ENCODE data around the gene CD200.
"Not testable (repeated sequence)": the region's sequence is repeated elsewhere in the genome, so short reads cannot be mapped to it uniquely, and the experiment has no call there.

CD200 gene

DNA sequence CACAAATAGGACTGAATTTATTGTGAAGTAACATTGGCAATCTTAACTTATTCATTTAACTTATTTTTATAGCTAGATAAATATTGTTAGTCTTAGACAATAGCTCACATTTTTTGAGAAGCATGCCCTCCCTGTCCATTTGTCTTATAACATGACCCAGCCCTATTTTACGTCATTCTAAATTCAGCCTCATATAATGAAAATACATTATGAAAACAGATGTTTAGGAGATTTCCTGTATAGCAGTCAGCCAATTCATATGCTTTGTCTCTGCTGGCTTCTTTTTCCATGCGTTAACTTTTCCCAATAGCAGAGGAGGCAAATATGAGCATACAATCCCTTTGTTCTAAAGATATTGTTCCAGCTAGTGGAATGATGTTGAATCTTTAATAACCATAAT is 29.3 kb downstream of the CD200 start:
- no peak for DNase-seq

GRCh38 chr3:112364291-112364690 is 31.3 kb downstream of the CD200 start:
- no peak for DNase-seq

GRCh38 chr3:112365035-112365434 is 32.1 kb downstream of the CD200 start:
- no peak for DNase-seq

- DNase-seq: no peak
Observed at GRCh38 chr3:112365636-112366035, 32.7 kb downstream of the CD200 start.

DNA sequence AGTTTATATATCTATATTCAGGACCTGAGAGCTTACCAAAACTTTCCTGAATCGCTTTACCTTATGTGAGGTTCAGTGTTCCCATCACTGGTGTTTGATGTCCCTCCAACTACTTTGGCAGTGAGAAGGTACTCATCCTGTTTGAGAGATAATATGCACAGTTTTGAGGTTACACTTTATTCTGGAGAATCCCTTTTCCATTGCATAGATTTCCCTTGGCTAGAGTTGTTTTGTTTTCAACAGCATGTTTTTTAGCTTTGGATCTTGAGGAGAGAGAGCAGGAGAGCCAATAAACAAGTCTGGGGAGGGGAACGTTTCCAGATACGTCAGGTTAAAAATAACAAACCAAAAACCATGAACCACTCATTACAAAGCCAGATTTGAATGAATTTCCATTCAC is 33.6 kb downstream of the CD200 start:
- DNase-seq: no peak

DNA sequence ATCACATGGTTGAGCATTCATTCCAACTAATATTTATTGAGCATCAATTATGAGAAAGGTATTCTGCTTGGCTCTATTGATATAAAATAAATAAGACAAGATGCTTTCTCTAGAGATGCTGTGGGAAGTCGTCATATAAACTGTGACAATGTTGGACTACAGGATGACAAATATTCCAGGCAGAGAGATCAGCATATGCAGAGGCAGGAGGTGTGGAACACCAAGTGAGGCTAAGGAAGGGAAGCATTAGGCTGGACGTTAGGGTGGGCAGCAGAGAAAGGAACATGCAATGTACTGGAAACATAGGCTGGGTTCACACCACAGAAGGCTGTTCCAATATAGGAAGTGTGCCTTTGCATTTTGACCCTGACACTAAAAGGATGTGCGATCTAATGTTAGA is 38.6 kb downstream of the CD200 start:
- DNase-seq: no peak

GRCh38 chr3:112372396-112372795 is 39.4 kb downstream of the CD200 start:
- no peak for DNase-seq

DNA sequence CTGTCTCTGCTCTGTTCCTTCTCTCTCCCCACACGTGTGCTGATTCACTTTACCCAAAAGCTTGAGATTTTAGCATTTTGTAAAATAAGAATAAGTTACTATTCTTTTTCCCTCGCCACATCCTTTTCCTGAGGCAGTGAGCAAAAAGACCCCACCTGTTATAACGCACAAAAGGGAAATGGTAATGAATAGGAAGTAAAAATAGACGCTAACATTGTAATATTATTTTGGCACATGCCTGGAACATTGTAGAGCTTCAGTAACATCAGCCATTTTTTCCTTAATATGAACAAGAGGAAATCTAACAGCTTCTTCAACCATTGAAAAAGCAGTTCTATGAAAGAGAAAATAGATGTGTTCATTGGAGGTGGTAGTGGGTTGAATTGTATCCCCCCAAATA is 40.5 kb downstream of the CD200 start:
- DNase-seq: no peak

GRCh38 chr3:112373924-112374323 is 41.0 kb downstream of the CD200 start:
- no peak for DNase-seq

DNA sequence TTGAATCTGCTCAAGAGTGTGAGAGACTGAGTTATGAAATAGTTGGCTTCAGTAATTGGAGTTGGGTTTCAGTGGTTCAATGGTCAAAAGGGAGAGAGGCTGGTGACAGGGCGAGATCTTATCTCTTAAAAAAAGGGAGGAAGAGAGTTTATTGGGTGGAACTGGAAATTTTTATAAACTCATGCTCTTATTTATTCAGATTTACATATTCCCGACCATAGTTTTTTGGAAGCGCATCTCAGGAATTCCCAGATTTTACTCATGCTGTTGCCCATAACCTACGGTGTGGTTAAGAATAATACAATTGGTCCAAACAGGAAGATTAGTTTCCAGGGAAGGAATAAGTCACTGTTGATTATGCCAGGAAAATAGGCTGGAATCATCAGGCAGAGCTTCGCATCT is 41.4 kb downstream of the CD200 start:
- no peak for DNase-seq

DNA sequence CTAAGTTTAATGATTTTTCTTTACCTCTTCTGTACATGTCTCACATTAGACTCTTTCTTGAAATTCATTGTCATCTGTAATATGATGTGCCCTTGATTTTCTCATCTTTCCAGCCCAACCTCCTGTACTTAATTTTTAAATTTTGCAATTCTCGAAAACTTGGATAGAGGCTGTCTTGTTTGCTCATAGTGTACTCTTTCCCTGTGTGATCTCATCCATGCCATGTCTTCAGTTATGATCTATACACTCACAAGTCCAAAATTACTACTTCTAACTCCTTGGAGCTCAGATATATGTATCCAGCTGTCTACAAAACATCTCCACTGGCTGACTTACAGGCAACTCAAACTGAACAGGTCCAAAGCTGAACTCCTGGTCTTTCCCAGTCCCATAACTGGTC is 42.2 kb downstream of the CD200 start:
- no peak for DNase-seq

- no peak for DNase-seq
Observed at GRCh38 chr3:112376241-112376911, 43.4 kb downstream of the CD200 start.

DNA sequence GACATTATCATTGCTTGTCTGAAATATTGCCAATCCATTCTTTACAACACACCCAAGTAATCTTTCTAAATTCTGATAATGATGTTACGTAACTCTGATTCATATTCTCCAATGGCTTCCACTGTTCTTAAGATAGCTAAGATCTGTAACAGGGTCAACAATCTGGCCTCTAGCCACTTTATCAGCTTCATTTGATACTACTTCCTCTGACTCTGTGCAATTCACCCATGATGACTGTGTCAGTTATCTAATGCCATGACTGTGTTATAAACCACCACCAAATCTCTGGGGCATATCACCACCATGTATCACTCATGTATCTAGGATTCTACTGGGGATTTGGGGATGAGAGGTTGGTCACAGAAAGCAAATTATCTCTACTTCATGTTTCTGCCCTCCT is 44.0 kb downstream of the CD200 start:
- DNase-seq: no peak

- DNase-seq: no peak
Observed at GRCh38 chr3:112377568-112378071, 44.7 kb downstream of the CD200 start.

DNA sequence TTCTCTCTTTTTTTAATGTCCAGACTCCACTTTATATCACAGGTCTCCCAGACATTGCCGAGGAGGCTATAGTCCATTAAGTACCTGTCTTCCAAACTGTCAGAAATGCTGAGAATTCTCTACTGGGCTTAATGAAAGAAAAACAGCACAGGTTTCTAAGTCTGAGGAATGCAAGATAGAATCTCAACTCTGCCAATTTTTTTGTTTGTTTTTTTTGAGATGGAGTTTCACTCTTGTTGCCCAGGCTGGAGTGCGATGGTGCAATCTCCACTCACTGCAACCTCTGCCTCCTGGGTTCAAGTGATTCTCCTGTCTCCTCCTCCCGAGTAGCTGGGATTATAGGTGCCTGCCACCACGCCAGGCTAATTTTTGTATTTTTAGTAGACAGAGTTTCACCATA is 45.4 kb downstream of the CD200 start:
- DNase-seq: not testable (repeated sequence)

DNA sequence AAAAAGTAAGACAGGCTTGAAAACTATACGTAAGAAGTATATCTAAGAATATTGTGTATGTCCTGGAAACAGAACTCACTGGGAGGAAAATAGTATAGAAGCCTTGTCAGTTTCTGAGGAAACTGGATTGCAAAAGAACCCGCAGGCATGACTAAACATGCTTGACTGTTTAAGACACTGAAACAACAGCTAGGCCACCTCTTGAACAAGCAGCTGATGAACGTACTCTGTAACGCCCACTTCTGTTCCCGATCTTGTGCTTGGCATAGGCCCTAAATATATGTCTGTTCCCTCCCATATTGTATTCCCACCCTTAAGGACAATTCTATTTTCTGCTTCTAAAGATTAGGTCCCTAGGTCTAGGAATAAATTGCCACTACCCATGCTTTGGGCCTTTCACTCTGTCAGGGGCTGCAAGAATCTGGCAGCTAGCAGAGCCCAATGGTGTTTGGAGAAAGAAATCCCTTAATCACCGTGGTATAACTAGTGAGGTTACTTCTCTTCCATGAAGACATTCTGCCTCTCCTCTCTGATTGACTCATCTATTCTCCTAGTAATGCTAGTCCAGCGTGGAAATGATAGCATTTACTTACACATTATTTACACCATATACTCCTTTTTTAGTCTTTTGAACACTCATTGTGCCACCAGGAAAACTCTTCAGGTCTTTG is 46.2 kb downstream of the CD200 start:
- no peak for DNase-seq

GRCh38 chr3:112381673-112382542 is 49.0 kb downstream of the CD200 start:
- DNase-seq: no peak

- no peak for DNase-seq
Observed at GRCh38 chr3:112382543-112383160, 49.7 kb downstream of the CD200 start.

- no peak for DNase-seq
Observed at GRCh38 chr3:112384769-112385168, 51.8 kb downstream of the CD200 start.

- DNase-seq: no peak
Observed at GRCh38 chr3:112388972-112389371, 56.0 kb downstream of the CD200 start.

DNA sequence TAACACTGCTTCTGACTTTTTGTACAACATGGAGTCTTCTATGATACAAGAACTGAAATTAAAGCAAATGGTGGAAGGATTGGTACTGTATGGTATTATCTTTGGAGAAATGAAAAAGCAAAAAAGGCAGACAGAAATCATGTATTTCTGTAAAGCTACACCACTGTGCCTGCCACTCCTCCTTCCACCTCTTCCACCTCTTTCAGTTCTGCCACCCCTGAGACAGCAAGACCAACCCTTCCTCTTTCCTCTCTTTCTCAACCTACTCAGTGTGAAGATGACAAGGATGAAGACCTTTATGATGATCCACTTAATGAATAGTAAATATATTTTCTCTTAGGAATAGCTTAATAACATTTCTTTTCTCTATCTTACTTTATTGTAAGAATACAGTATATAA is 57.0 kb downstream of the CD200 start:
- DNase-seq: no peak

DNA sequence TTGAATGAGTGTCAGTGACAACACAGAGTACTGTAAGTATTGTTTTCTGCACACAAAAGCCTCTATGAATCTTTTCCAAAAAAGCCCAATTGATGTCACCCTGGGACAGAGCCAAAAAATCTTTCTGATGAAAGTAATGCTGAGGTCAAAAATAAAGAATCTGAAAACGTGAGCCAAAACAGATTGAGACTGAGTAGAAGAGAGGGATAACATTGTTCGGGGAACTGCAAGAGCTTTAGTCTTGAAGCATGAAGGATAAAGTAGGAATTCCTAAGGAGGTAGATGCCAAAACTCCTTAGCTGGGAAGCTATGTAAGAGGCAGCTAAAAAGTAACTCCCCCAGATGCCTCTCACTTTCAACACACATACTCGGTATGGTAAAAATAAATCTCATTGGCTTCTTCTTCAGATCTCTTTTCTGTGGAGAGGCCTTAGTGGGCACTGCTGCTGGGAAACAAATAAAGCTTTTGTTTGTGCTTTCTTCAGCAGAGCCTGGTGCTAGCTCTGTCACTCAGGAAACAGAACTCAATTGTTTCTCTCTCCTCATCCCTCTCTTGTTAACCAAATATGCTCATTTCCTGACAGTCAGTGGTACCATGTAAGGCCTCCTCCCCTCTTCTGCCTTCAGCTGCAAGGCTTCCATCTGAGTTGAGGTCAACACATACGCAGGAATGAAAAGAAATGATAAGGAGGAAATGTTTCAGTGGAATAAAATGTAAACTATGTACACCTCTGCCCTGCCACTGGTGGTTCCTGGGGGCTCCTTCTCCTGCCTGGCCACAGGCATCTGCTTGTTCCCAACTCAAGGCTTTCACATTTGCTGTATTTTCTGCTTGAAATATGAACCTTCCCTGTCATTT is 58.1 kb downstream of the CD200 start:
- no peak for DNase-seq

Measured in stimulated activated CD4-positive, alpha-beta T cell treated with anti-CD3 and anti-CD28 coated beads, Interleukin-15, amount 100 ng/mL, for 24 hours (primary cell).